Measurements from ENCODE around the gene SLC28A1. TPM values are rescaled to one million over a fixed set of nuclear protein-coding genes. Genes with fewer than 3 reads are reported as not detected.

SLC28A1 gene
- total RNA-seq, 4 donors from 2014 or later: 0.21 to 0.43 TPM; not detected in 2

DNA sequence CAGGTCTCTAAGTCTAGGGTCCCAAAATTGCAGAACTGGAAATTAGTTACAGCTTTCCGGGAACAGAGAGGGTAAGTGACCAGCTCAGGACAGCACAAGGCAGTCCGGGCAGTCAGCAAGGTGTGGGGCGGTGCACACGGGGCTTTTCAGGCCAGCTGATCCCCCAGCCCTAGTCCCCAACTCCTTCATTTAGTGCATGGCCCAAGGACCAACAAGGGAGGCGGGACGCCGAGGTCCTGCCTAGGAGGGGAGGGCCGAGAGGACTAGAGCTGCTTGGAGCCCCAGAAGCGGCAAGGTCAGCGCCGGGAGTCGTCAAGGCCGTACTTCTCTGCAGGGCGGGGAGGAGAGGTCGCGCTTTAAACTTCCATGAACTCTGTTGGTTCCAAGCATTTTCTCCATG lies 95.2 kb downstream of the SLC28A1 start:
- no peak for DNase-seq
- intact Hi-C loops (cut with DNase I; ENCODE audit: low total_unique reads): loop anchor here (10.0 kb wide), 1 partner anchor 45 kb away; no protein-coding TSS in a partner anchor
- Histone ChIP-seq H3K27me3 (no peaks in the 10 kb centered on the region), H3K4me1 (no peaks in the 10 kb centered on the region), H3K36me3 (no peaks in the 10 kb centered on the region), H3K4me3 (peak overlapping the region in 1 of 2 donors; percentile 82), H3K27ac (peak overlapping the region; percentile 89 to 95), H3K9me3 (no peaks in the 10 kb centered on the region)
- TF ChIP-seq, protein P1, sequence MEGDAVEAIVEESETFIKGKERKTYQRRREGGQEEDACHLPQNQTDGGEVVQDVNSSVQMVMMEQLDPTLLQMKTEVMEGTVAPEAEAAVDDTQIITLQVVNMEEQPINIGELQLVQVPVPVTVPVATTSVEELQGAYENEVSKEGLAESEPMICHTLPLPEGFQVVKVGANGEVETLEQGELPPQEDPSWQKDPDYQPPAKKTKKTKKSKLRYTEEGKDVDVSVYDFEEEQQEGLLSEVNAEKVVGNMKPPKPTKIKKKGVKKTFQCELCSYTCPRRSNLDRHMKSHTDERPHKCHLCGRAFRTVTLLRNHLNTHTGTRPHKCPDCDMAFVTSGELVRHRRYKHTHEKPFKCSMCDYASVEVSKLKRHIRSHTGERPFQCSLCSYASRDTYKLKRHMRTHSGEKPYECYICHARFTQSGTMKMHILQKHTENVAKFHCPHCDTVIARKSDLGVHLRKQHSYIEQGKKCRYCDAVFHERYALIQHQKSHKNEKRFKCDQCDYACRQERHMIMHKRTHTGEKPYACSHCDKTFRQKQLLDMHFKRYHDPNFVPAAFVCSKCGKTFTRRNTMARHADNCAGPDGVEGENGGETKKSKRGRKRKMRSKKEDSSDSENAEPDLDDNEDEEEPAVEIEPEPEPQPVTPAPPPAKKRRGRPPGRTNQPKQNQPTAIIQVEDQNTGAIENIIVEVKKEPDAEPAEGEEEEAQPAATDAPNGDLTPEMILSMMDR (IDR thresholded peaks at IDR 0.05): no peak
- TF ChIP-seq POLR2A (IDR thresholded peaks at IDR 0.05): no peak

DNA sequence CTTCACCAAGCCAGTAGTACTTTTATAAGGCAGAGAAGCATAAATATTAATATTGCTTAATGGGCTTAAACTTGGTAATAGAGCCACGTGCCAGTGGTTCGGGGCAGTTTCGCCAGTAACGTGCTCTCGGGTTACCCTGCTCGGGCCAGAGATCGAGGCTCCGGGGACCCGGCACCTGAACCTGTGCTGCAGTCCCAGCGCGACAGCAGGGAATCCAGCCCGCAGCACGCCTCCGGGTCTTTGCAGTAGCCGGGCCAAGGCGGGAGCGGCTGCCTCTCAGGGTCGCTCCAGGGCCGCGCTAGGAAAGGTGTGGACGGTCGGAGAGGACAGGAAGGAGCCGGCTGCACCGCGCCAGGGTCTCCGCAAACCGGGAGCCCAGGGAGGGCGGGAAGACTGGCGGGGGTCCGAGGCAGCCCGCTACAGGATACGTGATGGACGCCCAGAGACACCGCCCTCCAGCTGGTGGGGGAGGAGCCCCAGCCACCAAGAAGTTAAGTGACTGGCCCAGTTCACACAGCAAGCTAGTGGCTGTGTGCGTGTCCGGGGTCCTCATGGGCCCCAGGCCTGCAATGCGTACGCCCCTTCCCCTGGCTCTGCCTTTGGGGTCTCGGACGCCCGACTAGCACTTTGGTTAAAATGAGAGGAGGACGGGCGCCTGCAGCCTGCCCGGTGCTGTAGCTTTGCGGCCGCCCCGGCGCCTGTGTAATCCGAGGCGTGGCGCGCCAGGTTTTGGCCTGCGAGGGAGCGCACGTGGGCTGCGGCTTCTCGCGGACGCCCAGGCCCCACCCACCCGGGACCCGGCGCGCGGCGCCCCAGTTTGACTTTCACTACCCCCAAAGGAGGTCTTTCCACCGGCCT lies 96.0 kb downstream of the SLC28A1 start:
- intact Hi-C loops (cut with DNase I; ENCODE audit: low total_unique reads): no loop called here
- TF ChIP-seq, protein P1 (IDR thresholded peaks at IDR 0.05): peak in 2 of 4 experiments; percentile 4 to 50
- peak; percentile 8 to 54 for TF ChIP-seq POLR2A (IDR thresholded peaks at IDR 0.05)
- Histone ChIP-seq H3K27ac (peak overlapping the region; percentile 89 to 95), H3K9me3 (no peaks in the 10 kb centered on the region), H3K4me3 (peak overlapping the region; percentile 54 to 82), H3K36me3 (no peaks in the 10 kb centered on the region), H3K4me1 (no peaks in the 10 kb centered on the region), H3K27me3 (no peaks in the 10 kb centered on the region)
- peak; percentile 79 to 84 for DNase-seq

DNA sequence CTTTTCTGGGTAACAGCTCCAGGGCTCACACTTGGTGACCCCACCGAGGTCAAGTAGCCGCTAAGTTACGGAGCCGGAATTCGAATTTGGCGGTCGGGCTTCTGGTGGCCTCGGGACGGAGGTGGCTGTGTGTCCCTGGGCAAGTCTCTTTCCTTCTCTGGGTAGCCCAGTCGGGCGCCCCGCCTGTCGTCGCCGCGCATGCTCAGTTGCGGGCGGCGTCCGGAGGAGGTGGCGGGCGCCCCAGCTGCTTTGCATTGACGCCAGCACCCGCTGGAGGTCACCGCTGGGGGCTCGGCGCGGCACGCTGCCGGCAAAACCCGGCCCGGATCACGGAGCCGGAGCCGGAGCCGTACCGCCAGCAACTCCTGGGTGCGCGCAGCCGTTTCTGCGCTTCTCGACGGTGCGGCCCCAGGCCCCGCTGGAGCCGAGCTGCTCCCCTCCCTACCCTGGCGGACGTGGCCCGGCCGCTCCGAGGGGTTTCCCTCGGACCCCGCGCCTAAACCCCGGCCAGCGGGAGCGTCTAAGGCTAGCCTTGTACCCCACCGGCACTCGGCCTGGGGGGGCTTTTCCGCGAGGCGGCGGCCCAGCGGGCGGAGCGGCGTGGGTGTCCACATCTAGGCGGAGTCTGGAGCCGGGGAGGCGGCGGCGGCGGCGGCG lies 96.7 kb downstream of the SLC28A1 start:
- H3K9me3 ChIP-seq: no peaks in the 10 kb centered on the region
- no peaks in the 10 kb centered on the region for H3K36me3 ChIP-seq
- no peaks in the 10 kb centered on the region for H3K4me1 ChIP-seq
- peak; percentile 89 to 95 for DNase-seq
- H3K27me3 ChIP-seq: no peaks in the 10 kb centered on the region
- peak in 1 of 2 donors; percentile 90 for TF ChIP-seq POLR2A (IDR thresholded peaks at IDR 0.05)
- TF ChIP-seq, protein P1 (IDR thresholded peaks at IDR 0.05): peak in 3 of 4 experiments; percentile 30 to 84 (median 41)
- H3K4me3 ChIP-seq: peak overlapping the region; percentile 54 to 82
- intact Hi-C loops (cut with DNase I; ENCODE audit: low total_unique reads): no loop called here
- H3K27ac ChIP-seq: peak overlapping the region; percentile 89 to 95

DNA sequence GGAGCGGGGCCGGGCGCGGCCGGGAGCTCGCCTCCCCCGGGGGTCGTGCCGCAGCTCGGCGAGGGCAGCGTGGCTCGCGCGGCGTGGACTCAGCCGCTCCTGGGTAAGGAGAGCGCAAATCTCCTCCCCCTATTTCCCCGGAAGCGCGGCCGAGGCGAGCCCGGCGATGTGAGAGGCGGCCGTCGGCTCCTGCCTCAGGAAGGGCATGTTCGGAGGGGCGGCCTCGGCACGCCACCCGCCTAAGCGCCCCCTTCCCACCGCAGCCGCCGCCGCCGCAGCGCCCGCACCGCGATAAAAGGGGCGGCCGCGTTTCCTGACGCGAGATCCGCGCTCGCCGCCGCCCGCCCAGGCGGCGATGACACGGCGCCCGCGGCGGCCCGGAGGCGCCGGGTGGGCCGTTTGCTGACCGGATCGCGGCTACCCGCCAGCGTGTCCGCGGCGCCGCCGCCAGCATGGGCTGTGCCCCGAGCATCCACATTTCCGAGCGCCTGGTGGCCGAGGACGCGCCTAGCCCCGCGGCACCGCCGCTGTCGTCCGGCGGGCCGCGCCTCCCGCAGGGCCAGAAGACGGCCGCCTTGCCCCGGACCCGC lies 97.3 kb downstream of the SLC28A1 start, which contains the start of gene PDE8A:
PDE8A (plus strand) TSS at position 146 of the 590 bp plus-strand sequence; CDS start at position 453, 307 bp downstream.
- no peak for DNase-seq
- Histone ChIP-seq H3K9me3 (no peaks in the 10 kb centered on the region), H3K36me3 (no peaks in the 10 kb centered on the region), H3K4me3 (peak within 1 kb of the TSS; percentile 54 to 82), H3K27ac (peak within 1 kb of the TSS; percentile 89 to 95), H3K27me3 (no peaks in the 10 kb centered on the region), H3K4me1 (no peaks in the 10 kb centered on the region)
- TF ChIP-seq POLR2A (IDR thresholded peaks at IDR 0.05): no peak
- TF ChIP-seq, protein P1 (IDR thresholded peaks at IDR 0.05): peak in 3 of 4 experiments; percentile 7 to 14 (median 11)
- intact Hi-C loops (cut with DNase I; ENCODE audit: low total_unique reads): no loop called here
